ENCODE results near the gene ZBTB17. TPM values are rescaled to one million over a fixed set of nuclear protein-coding genes. Genes with fewer than 3 reads are reported as not detected.

Gene ZBTB17
- total RNA-seq, 1 experiment from 2014 or later, result 17.5 TPM

- DNase-seq (ENCODE audit: low spot score), result no peak
Measured at GRCh38 chr1:15960808-15961207, 15.1 kb downstream of the ZBTB17 start.

GRCh38 chr1:15959827-15960446 is 16.0 kb downstream of the ZBTB17 start:
- DNase-seq (ENCODE audit: low spot score), result no peak

DNA sequence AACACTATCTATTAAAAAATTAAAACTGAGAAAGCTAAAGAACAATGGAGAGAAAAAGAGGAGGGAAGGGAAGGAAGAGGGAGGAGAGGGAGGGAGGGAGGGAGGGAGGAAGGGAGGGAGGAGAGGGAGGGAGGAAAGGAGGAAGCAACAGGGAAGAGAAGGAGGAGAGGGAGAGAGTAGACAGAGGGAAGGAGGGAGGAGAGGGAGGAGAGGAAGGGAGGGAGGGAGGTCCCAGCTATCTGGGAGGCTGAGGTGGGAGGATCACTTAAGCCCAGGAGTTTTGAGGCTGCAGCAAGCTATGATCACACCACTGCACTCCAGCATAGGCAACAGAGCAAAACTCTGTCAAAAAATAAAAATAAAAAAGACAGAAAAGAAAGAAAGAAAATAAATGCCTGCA is 16.5 kb downstream of the ZBTB17 start:
- DNase-seq (ENCODE audit: low spot score), result no peak

- DNase-seq (ENCODE audit: low spot score), result no peak
Measured at GRCh38 chr1:15958793-15959192, 17.1 kb downstream of the ZBTB17 start.

GRCh38 chr1:15958111-15958510 is 17.8 kb downstream of the ZBTB17 start:
- no peak for DNase-seq (ENCODE audit: low spot score)

DNA sequence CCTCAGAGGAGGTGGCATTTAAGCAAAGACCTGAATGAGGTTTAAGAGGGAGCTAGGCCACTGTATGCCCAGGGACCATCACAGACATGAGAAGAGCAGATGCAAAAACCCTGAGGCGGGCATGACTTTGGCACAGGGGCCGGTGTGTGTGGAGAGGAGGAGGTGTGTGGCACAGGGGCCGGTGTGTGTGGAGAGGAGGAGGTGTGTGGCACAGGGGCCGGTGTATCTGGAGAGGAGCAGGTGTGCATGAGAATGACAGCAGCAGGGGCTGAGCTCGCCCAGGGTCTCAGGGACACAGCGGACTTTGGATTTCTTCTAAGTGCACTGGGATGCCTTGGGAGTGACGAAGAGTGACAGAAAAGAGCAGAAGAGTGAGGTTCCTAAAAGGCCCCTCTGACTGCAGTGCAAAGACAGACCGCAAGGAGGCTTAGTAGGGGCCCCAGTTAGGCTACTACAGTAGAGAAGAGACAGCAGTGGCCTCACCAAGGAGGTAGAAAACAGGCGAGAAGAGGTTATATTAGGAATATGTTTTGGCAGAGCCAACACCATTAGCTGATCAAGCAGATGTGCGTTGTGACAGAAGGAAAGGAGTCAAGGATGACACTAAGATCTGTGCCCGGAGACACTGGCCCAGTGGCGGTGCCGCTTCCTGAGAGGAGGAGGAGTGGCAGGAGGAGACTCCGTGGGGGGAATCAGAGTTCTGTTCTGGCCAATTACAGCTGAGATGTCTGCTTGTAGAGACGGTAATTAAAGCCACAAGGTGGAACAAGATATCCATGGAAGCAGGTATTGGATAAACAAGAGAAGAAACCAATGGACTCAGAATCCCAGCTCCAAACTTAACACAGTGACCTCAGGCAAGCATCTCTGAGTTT is 18.4 kb downstream of the ZBTB17 start:
- no peak for DNase-seq (ENCODE audit: low spot score)

DNA sequence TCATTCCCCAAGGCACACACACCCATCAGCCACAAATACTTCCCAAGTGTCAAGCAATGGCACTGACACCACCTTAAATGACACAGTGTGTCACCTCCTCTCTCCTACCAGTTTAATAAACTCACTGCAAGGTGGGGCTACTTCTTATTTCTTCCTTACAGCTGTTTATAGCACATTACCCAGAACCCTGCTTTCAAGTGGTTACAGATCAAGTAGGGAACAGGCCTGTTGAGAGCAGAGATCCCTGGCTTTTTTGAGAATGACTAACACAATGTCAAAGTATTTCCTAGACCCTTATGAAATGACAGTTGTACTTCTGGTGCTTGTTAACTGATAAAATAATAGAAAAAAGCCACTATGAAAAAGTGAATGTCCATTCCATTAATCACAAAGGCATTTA is 19.8 kb downstream of the ZBTB17 start:
- DNase-seq (ENCODE audit: low spot score), result no peak

- DNase-seq (ENCODE audit: low spot score), result no peak
Measured at GRCh38 chr1:15955552-15955951, 20.3 kb downstream of the ZBTB17 start.

DNA sequence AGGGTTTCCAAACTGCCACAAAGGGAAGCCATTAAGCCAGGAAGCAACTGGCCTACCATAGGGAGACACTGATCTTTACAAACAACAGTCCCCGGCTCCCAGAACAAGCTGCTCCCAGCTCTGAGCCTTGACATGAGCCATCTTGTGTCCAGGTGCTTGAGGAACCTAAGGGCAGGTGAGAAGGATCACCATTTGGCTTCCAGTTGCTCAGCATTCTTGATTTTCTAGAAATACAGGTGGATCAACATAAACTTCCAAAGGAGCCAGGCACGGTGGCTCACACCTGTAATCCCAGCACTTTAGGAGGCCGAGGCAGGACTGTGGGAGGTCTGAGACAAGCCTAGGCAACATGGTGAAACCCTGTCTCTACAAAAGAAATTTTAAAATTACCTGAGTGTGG is 21.6 kb downstream of the ZBTB17 start:
- DNase-seq (ENCODE audit: low spot score), result no peak

DNA sequence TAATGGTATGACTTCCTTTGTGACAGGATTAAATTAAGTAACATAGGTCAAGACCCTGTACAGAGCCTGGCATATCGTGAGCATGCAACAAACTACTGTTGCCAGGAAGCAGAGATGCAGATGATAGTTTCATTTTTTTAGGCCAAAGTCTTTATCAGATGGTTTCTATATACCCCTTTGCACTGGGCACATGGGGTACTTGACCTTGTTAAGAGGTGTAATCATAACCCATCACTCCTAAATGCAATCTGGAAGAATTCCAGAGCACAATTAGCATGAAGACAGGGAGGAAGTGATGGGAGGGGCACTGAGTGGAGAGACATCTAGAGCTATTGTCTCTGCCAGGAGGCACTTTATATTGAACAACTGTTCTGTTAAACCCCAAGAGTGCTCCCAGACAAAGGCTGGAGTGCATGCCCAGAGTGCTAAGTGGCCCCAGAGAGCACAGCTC is 22.1 kb downstream of the ZBTB17 start:
- no peak for DNase-seq (ENCODE audit: low spot score)

DNA sequence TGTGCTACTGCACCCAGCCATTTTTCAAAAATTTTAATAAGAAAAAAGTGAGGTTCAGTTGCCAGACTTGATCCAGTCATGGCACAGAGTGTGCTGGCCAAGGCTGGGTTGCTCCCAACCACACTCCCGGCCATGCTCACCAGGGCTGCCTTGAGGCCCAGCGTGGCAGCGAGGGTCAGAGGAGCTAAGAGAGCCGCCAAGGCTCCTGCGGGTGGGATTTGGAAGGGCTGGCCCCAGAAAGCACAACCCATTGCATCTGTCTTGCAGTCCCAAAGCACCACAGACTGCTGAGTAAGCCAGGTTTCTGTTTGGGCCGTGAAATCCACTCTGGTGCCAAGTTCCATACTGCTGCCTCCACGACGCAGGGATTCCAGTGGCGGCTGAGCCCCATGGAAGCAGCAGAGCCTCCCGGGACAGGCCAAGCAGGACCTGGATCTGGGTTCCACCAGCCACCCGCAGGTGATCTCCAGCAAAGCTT is 22.6 kb downstream of the ZBTB17 start:
- DNase-seq (ENCODE audit: low spot score), result no peak

DNA sequence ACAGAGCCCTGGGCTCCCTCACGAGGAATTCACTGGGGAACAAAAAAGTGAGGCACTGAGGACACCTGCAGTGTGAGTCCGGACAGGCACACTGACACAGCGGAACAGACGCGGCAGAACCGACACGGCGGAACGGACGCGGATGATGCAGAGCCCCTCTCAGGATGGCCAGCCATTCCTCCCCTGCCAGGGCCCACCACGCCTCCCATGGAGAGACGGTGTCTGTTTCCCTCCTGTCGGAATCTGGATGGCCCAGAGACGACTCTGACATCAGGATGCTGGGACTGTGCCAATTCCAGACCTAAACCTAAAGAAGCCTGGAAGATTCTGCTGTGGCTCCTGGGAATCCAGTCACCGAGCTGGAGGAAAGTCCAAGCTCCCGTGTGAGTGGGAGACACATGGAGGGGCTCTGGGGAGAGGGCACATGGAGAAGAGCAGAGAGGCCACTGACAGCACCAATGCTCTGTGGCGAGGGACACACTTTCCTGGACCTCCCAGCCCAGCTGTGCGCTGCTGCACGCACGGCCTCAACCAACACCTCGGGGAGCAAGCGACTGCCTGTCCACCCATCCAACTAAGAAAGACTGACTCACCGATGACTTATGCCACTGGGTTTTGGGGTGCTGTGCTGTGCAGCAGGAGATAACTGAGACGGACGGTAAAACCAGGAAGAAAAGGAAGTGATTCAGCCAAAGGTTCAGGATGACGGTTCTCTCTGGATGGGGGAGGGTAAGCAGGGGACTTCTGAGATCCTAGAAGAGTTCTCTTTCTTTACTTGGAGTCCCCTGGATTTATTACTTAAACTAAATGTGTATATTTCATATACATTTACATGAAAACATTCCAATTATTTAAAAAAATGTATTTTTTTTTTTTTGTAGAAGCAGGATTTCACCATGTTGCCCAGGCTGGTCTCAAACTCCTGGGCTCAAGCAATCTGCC is 23.3 kb downstream of the ZBTB17 start:
- DNase-seq (ENCODE audit: low spot score), result peak; percentile 82

- DNase-seq (ENCODE audit: low spot score), result no peak
Measured at GRCh38 chr1:15951341-15952153, 24.4 kb downstream of the ZBTB17 start.

GRCh38 chr1:15950763-15951295 is 25.1 kb downstream of the ZBTB17 start:
- DNase-seq (ENCODE audit: low spot score), result peak; percentile 44

DNA sequence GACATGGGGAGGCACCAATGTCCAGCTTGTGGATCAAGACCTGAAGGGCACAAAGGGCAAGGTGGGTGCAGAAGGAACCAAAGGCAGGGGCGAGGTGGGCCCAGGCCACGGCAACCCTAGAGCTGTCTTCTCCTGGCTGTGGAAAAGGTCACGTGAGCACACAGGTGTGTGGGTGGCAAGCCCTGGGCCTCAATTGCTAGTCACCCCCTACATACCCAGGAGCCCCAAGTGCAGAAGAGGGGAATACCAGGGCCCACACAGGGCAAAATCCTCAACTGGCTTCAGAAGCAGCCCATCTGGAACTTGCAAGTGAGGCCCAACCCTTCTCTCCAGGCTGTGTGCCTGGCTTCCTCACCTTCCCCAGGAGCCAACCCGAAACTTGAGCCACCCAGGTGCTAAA is 25.6 kb downstream of the ZBTB17 start:
- DNase-seq (ENCODE audit: low spot score), result no peak

- peak; percentile 99 for DNase-seq (ENCODE audit: low spot score)
Measured at GRCh38 chr1:15949453-15950245, 26.3 kb downstream of the ZBTB17 start.

DNA sequence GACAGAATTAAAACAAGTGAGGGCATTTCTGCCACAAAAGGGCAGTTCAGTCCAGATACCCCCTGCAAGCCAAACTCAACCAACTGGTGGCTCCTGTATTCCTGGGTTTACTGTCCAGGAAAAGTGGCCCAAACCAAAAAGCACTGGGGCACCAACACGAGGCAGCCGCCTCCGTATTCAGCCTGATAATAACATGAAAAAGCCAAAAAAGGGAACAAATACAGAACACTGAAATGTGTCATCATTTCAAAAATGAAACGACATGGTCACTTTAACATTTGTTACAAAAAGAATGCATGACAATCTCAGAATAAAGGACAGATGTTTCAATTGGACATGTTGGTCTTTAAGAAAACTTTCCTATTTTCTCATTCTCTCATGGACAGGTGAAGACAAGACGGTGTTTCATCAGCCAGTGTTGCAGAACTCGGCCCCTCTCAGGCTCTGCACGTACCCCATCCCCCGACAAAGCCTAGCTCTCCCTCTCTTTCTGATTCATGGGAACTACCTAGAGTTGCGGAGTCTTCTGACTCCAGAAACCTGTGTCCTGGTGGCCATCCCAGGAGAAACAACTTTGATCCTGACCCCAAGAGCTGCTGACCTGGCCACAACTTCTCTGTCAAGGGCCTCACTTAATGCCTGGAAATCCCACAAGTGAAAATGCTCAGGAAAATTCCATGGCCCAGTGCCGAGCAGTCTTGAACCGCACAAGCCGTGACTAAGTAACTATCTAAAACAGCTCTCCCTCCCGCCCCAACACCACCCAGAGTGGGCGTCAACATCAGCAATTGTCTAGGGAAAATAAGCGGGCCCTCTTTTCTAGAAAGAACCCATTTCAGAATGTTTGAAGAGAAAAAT is 27.1 kb downstream of the ZBTB17 start:
- peak; percentile 90 for DNase-seq (ENCODE audit: low spot score)

- DNase-seq (ENCODE audit: low spot score), result no peak
Measured at GRCh38 chr1:15948091-15948591, 27.8 kb downstream of the ZBTB17 start.

Data from H4 (cell line).